GM04503 (cell line): Measurements from ENCODE around the gene TCP1.
"Not testable (repeated sequence)": the region's sequence is repeated elsewhere in the genome, so short reads cannot be mapped to it uniquely, and the experiment has no call there.

ENCODE experiments used
- DNase-seq: peaks from one replicate; pipeline ENCODE4 v3.0.0-alpha.2; 2012; ENCODE audit warnings: low read depth

The TCP1 gene

DNA sequence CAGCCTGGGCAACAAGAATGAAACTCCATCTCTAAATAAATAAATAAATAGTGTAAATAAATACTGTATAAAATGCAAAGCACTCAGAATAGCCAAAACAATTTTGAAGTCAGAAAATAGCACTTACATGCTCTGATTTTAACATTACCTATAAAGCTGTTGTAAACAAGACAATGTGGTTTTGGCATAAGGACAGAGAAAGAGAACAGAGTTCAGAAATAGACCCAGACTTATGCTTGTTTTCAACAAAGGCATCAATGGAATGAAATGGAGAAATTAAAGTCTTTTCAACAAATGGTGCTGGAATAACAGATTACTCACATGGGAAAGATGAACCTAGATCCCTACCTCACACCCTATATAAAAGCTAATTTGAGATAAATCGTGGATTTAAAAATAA is 17.2 kb downstream of the TCP1 start:
- peak; percentile 25 for DNase-seq

GRCh38 chr6:159769470-159769869 is 19.9 kb downstream of the TCP1 start:
- no peak for DNase-seq

- DNase-seq: no peak
Measured at GRCh38 chr6:159766906-159767305, 22.5 kb downstream of the TCP1 start.

- DNase-seq: no peak
Measured at GRCh38 chr6:159762681-159763293, 26.6 kb downstream of the TCP1 start.

GRCh38 chr6:159761873-159762680 is 27.3 kb downstream of the TCP1 start, which contains the start of gene ACAT2:
TSS of gene ACAT2 (plus strand) at chr6:159762045. CDS start at chr6:159762088, 43 bp downstream.
- peak; percentile 65 for DNase-seq

GRCh38 chr6:159761129-159761872 is 28.1 kb downstream of the TCP1 start:
- no peak for DNase-seq

DNA sequence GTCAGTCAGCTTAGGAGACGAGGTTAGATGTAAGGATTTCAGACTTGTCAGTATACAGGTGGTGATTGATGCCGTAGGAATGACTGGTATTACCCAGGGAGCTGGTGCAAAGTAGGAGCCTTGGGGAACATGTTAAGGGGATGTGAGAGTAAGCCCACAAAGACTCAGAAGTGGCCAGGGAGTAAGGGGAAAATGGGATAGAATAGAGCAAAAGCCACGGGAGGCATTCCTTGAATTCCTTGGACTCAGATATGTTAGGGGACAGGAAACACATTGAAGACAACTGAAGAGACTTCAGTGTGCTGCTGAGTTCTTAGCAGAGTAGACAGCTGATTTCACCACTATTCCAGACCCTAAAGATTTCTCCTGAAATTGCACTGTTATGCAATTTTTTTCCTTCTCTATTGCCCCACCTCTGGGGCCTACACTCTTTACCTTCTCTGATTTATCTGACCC is 28.8 kb downstream of the TCP1 start:
- DNase-seq: peak; percentile 39

GRCh38 chr6:159759645-159760044 is 29.8 kb downstream of the TCP1 start:
- no peak for DNase-seq

GRCh38 chr6:159758031-159759001 is 31.1 kb downstream of the TCP1 start:
- no peak for DNase-seq

DNA sequence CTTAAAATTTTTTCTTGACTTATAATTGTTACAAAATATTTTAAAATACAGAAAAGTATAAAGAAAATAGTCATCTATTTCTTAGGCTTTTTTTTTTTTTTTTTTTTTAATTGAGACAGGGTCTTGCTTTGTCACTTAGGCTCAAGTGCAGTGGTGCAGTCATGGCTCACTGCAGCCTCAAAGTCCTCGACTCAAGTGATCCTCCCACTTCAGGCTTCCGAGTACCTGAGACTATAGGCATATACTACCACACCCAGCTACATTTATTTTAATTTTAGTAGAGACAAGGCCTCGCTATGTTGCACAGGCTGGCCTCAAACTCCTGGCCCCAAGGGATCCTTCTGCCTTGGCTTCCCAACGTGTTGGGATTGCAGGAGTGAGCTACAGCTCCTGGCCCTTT is 32.9 kb downstream of the TCP1 start:
- DNase-seq: no peak

GRCh38 chr6:159754959-159755914 is 34.2 kb downstream of the TCP1 start:
- DNase-seq: no peak

- no peak for DNase-seq
Measured at GRCh38 chr6:159754401-159754800, 35.0 kb downstream of the TCP1 start.

- no peak for DNase-seq
Measured at GRCh38 chr6:159753081-159753872, 36.1 kb downstream of the TCP1 start.

- no peak for DNase-seq
Measured at GRCh38 chr6:159751448-159751847, 38.0 kb downstream of the TCP1 start.

- DNase-seq: not testable (repeated sequence)
Measured at GRCh38 chr6:159748127-159748526, 41.3 kb downstream of the TCP1 start.

GRCh38 chr6:159746759-159747158 is 42.6 kb downstream of the TCP1 start:
- DNase-seq: no peak

- DNase-seq: no peak
Measured at GRCh38 chr6:159745081-159745480, 44.3 kb downstream of the TCP1 start.

DNA sequence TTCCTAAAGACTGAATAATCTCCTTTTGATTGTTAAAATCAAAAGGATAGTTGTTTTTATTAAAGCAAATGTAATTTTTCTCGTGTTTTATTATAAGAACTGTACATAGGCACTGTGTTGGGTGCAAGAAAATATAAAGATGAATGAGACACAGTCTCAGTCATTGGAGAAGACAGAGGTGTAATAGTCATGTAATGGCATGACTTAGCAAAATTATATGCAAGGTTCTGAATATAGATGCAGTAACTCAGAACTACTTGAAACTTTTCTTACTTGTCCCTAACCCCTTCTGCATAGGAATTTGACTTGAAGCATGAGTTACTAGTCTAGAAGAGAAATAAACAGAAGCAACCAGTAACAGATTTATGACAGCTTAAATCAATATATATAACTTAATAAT is 47.2 kb downstream of the TCP1 start:
- no peak for DNase-seq

- no peak for DNase-seq
Measured at GRCh38 chr6:159739341-159739740, 50.1 kb downstream of the TCP1 start.

DNA sequence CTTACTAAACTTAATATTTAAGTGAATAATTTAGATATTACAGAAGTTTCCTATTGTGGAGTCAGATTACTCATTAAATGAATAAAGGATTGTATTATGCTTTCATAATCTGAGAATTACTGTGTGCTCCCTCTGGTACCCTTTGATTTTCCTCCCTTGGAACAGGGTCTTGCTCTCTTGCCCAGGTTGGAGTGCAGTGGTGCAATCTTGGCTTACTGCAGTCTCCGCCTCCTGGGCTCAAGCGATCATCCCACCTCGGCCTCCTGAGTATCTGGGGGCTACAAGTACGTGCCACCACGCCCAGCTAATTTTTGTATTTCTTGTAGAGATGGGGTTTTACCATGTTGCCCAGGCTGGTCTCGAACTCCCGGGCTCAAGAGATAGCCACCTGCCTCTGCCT is 52.5 kb downstream of the TCP1 start:
- no peak for DNase-seq
